Tibial nerve (tissue), 4 donors: Measurements from ENCODE around the gene FAM151A. TPM values are rescaled to one million over a fixed set of nuclear protein-coding genes. Genes with fewer than 3 reads are reported as not detected.

ENCODE experiments used
- DNase-seq, 2 donors: peaks; one replicate each; pipeline ENCODE4 v3.0.0-alpha.2; 2019; ENCODE audit warnings: low spot score in 2 of 2
- H3K27ac ChIP-seq, 4 donors: fragments of 200-600 bp; sonication (generic) in 3 of 4; one replicate each; pipeline ENCODE4 v1.5.1; 2017 to 2019; ENCODE audit warnings: mild to moderate bottlenecking in 1 of 4
- H3K27me3 ChIP-seq, 2 donors: fragments of 200-600 bp; sonication (generic) in 1 of 2; one replicate each; pipeline versions ENCODE4 v1.5.1 to v1.6.0; 2017 to 2019
- H3K36me3 ChIP-seq, 3 donors: fragments of 200-600 bp; sonication (generic); one replicate each; pipeline ENCODE4 v1.5.1; 2018 to 2019
- H3K4me1 ChIP-seq, 4 donors: fragments of 200-600 bp; sonication (generic) in 3 of 4; one replicate each; pipeline ENCODE4 v1.5.1; 2017 to 2019
- H3K4me3 ChIP-seq, 4 donors: fragments of 200-600 bp; sonication (generic) in 3 of 4; one replicate each; pipeline ENCODE4 v1.5.1; 2017 to 2019; ENCODE audit warnings: mild to moderate bottlenecking in 1 of 4, moderate library complexity in 1 of 4
- H3K9me3 ChIP-seq, 4 donors: fragments of 200-600 bp; sonication (generic) in 3 of 4; one replicate each; pipeline ENCODE4 v1.5.1; 2017 to 2019
- CTCF ChIP-seq, 5 experiments: fragments of 200-600 bp in 3 of 5; fragments of 450-650 bp in 2 of 5; sonication (generic) in 3 of 5; IDR thresholded peaks; one replicate each; pipeline ENCODE4 v1.5.1; 2016 to 2019; ENCODE audit warnings: antibody characterized with exemption in 5 of 5, mild to moderate bottlenecking in 3 of 5, moderate library complexity in 2 of 5
- EP300 ChIP-seq, 2 donors: sonication (generic); formaldehyde crosslinking; IDR thresholded peaks; one replicate each; pipeline ENCODE4 v1.6.1; 2017; ENCODE audit warnings: antibody characterized with exemption in 2 of 2, mild to moderate bottlenecking in 1 of 2
- POLR2A ChIP-seq, 2 donors: fragments of 450-650 bp; IDR thresholded peaks; one replicate each; pipeline ENCODE4 v1.6.1; 2017; ENCODE audit warnings: antibody characterized with exemption in 2 of 2, mild to moderate bottlenecking in 2 of 2, moderate library complexity in 2 of 2
- WGBS, 2 donors: methylation state at CpG; one replicate each; pipeline ENCODE4 v1.1.5; 2018; 5-methylcytosine and 5-hydroxymethylcytosine counted together
- total RNA-seq, 4 donors: library from RNA; depleted of rRNA; stranded (reverse); fragments of >200 nt; gene quantifications; one replicate each; pipeline ENCODE4 v1.1.0, GENCODE V29; 2016

The FAM151A gene
- total RNA-seq, 4 donors from 2014 or later: not detected

GRCh38 chr1:54571326-54571725 lies 52.0 kb downstream of the FAM151A start:
- Histone ChIP-seq H3K9me3 (no peaks in the 10 kb centered on the region), H3K36me3 (no peaks in the 10 kb centered on the region), H3K4me3 (no peak overlapping the region), H3K27ac (peak overlapping the region in 2 of 4 donors; percentile 43 to 53), H3K4me1 (peaks cover 0 to 29% (median 16%) of the 10 kb centered on the region in 4 donors), H3K27me3 (no peaks in the 10 kb centered on the region)
- TF ChIP-seq CTCF (IDR thresholded peaks at IDR 0.05) (no peak), POLR2A (IDR thresholded peaks at IDR 0.05) (no peak), EP300 (IDR thresholded peaks at IDR 0.05) (no peak)
- WGBS, 2 donors: 78 to 79% methylated on average over 3 of the region's 3 CpGs
- DNase-seq: no peak

DNA sequence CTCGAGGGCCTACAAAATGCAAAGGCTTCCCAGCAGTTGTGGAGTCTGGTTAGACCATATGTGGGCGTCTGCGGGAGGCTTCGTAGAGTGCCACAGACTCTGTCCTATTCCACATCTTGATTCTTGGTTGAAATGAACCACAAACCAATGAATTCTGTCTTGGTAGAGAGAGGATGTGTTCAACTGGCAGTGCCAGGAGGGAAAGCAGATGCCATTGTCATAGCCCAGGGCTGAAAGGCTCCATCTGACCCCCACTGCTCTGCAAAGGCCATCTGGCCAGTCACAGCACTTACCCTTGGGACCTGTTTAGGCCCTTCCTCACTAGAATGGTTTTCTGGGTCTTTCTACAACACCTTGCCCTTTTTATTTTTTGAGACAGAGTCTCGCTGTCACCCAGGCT lies 53.2 kb downstream of the FAM151A start:
- Histone ChIP-seq H3K27ac (peak overlapping the region in 2 of 4 donors; percentile 80 to 87), H3K9me3 (no peaks in the 10 kb centered on the region), H3K36me3 (no peaks in the 10 kb centered on the region), H3K4me1 (peaks cover 0 to 29% (median 16%) of the 10 kb centered on the region in 4 donors), H3K27me3 (no peaks in the 10 kb centered on the region), H3K4me3 (no peak overlapping the region)
- TF ChIP-seq POLR2A (IDR thresholded peaks at IDR 0.05) (no peak), EP300 (IDR thresholded peaks at IDR 0.05) (no peak), CTCF (IDR thresholded peaks at IDR 0.05) (no peak)
- 86 to 88% methylated on average over 5 of the region's 5 CpGs for WGBS, 2 donors
- DNase-seq: no peak

DNA sequence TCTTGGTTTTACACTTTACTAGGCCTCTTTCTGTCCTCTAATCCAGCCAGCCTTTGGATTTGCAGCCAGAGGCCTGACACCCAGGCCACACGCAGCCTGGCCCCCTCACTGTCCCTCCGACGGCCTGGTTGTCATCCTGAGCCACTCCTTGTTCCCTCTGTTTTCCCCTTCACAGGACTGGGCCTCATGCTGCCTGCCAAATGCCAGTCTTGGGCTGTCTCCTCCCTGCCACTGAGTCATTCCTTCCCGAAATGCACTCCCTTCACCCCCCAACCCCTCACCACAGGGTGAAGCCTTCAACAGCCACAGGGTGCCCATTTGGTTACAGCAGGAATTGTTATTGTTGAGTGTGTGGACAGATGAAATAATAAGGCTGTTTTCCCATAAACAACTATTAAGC lies 54.0 kb downstream of the FAM151A start:
- H3K9me3 ChIP-seq: no peaks in the 10 kb centered on the region
- no peak overlapping the region for H3K4me3 ChIP-seq
- WGBS, 2 donors: 45 to 53% methylated on average over 4 of the region's 4 CpGs
- no peak for TF ChIP-seq CTCF (IDR thresholded peaks at IDR 0.05)
- TF ChIP-seq EP300 (IDR thresholded peaks at IDR 0.05): peak in 1 of 2 donors; percentile 10
- no peak for DNase-seq
- H3K27me3 ChIP-seq: no peaks in the 10 kb centered on the region
- H3K36me3 ChIP-seq: no peaks in the 10 kb centered on the region
- H3K27ac ChIP-seq: peak overlapping the region in 3 of 4 donors; percentile 13 to 87 (median 80)
- peaks cover 0 to 29% (median 16%) of the 10 kb centered on the region in 4 donors for H3K4me1 ChIP-seq

DNA sequence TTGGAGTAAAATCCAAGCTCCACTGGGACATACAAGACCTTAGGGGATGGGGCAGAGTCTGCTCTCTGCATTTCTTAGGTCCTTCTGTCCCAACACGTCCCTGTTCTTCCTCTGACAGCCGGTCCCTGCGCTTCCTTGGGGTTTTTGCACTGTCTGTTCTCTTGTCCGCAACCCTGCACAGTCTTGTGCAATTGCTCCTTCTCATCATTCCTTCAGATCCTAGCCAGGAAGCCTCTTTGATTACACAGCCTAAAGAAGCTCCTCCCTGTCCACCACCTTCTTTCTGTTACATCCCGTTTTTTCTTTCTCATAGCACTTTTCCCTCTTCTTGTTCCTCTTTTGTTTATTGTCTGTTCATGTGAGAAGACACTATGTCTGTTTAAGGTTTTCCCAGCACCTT lies 55.4 kb downstream of the FAM151A start:
- no peaks in the 10 kb centered on the region for H3K9me3 ChIP-seq
- H3K27ac ChIP-seq: peak overlapping the region in 2 of 4 donors; percentile 6 to 43
- DNase-seq: no peak
- no peak for TF ChIP-seq CTCF (IDR thresholded peaks at IDR 0.05)
- TF ChIP-seq POLR2A (IDR thresholded peaks at IDR 0.05): no peak
- TF ChIP-seq EP300 (IDR thresholded peaks at IDR 0.05): no peak
- WGBS, 2 donors: 56 to 61% methylated on average over 5 of the region's 5 CpGs
- H3K27me3 ChIP-seq: no peaks in the 10 kb centered on the region
- no peak overlapping the region for H3K4me3 ChIP-seq
- H3K4me1 ChIP-seq: peaks cover 0 to 29% (median 16%) of the 10 kb centered on the region in 4 donors
- H3K36me3 ChIP-seq: no peaks in the 10 kb centered on the region

GRCh38 chr1:54566438-54567141 lies 56.7 kb downstream of the FAM151A start:
- Histone ChIP-seq H3K4me1 (peaks cover 0 to 20% (median 9%) of the 10 kb centered on the region in 4 donors), H3K27ac (no peak overlapping the region), H3K9me3 (no peaks in the 10 kb centered on the region), H3K27me3 (no peaks in the 10 kb centered on the region), H3K4me3 (no peak overlapping the region), H3K36me3 (no peaks in the 10 kb centered on the region)
- TF ChIP-seq CTCF (IDR thresholded peaks at IDR 0.05): no peak
- TF ChIP-seq EP300 (IDR thresholded peaks at IDR 0.05): no peak
- no peak for TF ChIP-seq POLR2A (IDR thresholded peaks at IDR 0.05)
- WGBS, 2 donors: 86 to 89% methylated on average over 5 of the region's 5 CpGs
- no peak for DNase-seq
